ENCODE measurements around the gene TRIM33.

TRIM33 gene

DNA sequence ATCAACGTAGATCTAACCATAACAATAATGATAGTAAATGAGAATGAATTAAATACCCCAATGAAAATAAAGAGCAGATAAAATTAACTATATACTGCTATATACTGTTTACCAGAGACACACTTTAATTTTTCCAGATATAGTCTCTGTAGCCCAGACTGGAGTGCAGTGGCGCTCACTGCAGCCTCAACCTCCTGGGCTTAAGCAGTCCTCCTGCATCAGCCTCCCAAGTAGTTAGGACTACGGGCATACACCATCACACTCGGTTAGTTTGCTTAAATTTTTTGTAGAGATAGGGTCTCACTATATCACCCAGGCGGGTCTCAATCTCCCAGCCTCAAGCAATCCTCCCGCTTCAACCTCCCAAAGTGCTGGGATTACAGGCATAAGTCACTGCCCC, 37.2 kb downstream of the TRIM33 start:
- H3K4me3 ChIP-seq (ENCODE audit: low read depth, low read length, poor library complexity, severe bottlenecking) = no peak overlapping the region
- no peaks in the 10 kb centered on the region for H3K9me2 ChIP-seq (ENCODE audit: low read depth, low read length)
- H2AFZ ChIP-seq (ENCODE audit: low read length) = no peak overlapping the region
- no peaks in the 10 kb centered on the region for H4K20me1 ChIP-seq (ENCODE audit: insufficient read depth, low read length)
- no peaks in the 10 kb centered on the region for H3K9me3 ChIP-seq (ENCODE audit: low read length)
- no peak overlapping the region for H3K9ac ChIP-seq (ENCODE audit: low read length)
- peaks cover 97% of the 10 kb centered on the region for H3K79me2 ChIP-seq (ENCODE audit: insufficient read depth, low read length)
- no peaks in the 10 kb centered on the region for H3F3A ChIP-seq (ENCODE audit: insufficient read depth, low read length)
- H3K36me3 ChIP-seq (ENCODE audit: insufficient read depth, low read length) = 0 out of 2 replicates have a peak, but pooled peaks cover 4% of the 10 kb centered on the region
- H3K4me1 ChIP-seq (ENCODE audit: insufficient read depth, low read length, severe bottlenecking) = peaks cover 10% of the 10 kb centered on the region
- no peak overlapping the region for H3K27ac ChIP-seq (ENCODE audit: low read depth, low read length, poor library complexity, severe bottlenecking)
- H3K27me3 ChIP-seq (ENCODE audit: insufficient read depth, low read length) = no peaks in the 10 kb centered on the region
- H3K4me2 ChIP-seq (ENCODE audit: low read length) = no peak overlapping the region
- no peak for TF ChIP-seq EZH2 (IDR thresholded peaks at IDR 0.05; ENCODE audit: borderline replicate concordance, low read length)
- TF ChIP-seq, protein P1, sequence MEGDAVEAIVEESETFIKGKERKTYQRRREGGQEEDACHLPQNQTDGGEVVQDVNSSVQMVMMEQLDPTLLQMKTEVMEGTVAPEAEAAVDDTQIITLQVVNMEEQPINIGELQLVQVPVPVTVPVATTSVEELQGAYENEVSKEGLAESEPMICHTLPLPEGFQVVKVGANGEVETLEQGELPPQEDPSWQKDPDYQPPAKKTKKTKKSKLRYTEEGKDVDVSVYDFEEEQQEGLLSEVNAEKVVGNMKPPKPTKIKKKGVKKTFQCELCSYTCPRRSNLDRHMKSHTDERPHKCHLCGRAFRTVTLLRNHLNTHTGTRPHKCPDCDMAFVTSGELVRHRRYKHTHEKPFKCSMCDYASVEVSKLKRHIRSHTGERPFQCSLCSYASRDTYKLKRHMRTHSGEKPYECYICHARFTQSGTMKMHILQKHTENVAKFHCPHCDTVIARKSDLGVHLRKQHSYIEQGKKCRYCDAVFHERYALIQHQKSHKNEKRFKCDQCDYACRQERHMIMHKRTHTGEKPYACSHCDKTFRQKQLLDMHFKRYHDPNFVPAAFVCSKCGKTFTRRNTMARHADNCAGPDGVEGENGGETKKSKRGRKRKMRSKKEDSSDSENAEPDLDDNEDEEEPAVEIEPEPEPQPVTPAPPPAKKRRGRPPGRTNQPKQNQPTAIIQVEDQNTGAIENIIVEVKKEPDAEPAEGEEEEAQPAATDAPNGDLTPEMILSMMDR (IDR thresholded peaks at IDR 0.05; ENCODE audit: low read length) = no peak

GRCh38 chr1:114472408-114472807, 38.6 kb downstream of the TRIM33 start:
- 0 out of 2 replicates have a peak, but pooled peaks cover 4% of the 10 kb centered on the region for H3K36me3 ChIP-seq (ENCODE audit: insufficient read depth, low read length)
- no peak overlapping the region for H3K9ac ChIP-seq (ENCODE audit: low read length)
- H3K27ac ChIP-seq (ENCODE audit: low read depth, low read length, poor library complexity, severe bottlenecking) = no peak overlapping the region
- H3F3A ChIP-seq (ENCODE audit: insufficient read depth, low read length) = no peaks in the 10 kb centered on the region
- H3K4me2 ChIP-seq (ENCODE audit: low read length) = no peak overlapping the region
- no peaks in the 10 kb centered on the region for H4K20me1 ChIP-seq (ENCODE audit: insufficient read depth, low read length)
- no peak overlapping the region for H2AFZ ChIP-seq (ENCODE audit: low read length)
- peaks cover 95% of the 10 kb centered on the region for H3K79me2 ChIP-seq (ENCODE audit: insufficient read depth, low read length)
- H3K27me3 ChIP-seq (ENCODE audit: insufficient read depth, low read length) = no peaks in the 10 kb centered on the region
- no peak for TF ChIP-seq EZH2 (IDR thresholded peaks at IDR 0.05; ENCODE audit: borderline replicate concordance, low read length)
- TF ChIP-seq, protein P1 (IDR thresholded peaks at IDR 0.05; ENCODE audit: low read length) = no peak
- H3K4me3 ChIP-seq (ENCODE audit: low read depth, low read length, poor library complexity, severe bottlenecking) = no peak overlapping the region
- H3K4me1 ChIP-seq (ENCODE audit: insufficient read depth, low read length, severe bottlenecking) = peaks cover 23% of the 10 kb centered on the region
- no peaks in the 10 kb centered on the region for H3K9me3 ChIP-seq (ENCODE audit: low read length)
- no peaks in the 10 kb centered on the region for H3K9me2 ChIP-seq (ENCODE audit: low read depth, low read length)

DNA sequence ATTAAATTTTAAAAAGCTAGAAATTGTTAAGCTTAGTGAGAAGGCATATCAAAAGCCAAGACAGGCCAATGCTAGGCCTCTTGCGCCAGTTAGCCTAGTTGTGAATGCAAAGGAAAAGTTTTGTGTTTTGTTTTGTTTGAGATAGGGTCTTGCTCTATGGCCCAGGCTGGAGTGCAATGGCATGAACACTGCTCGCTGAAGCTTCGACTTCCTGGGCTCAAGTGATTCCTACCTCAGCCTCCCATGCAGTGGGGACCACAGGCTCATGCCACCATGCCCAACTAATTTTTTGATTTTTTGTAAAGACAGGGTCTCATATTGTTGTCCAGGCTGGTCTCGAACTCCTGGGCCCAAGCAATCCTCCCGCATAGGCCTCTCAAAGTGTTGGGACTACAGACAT, 40.3 kb downstream of the TRIM33 start:
- no peak overlapping the region for H2AFZ ChIP-seq (ENCODE audit: low read length)
- no peaks in the 10 kb centered on the region for H3F3A ChIP-seq (ENCODE audit: insufficient read depth, low read length)
- no peak overlapping the region for H3K27ac ChIP-seq (ENCODE audit: low read depth, low read length, poor library complexity, severe bottlenecking)
- H3K4me1 ChIP-seq (ENCODE audit: insufficient read depth, low read length, severe bottlenecking) = peaks cover 27% of the 10 kb centered on the region
- H3K4me2 ChIP-seq (ENCODE audit: low read length) = no peak overlapping the region
- no peaks in the 10 kb centered on the region for H4K20me1 ChIP-seq (ENCODE audit: insufficient read depth, low read length)
- H3K36me3 ChIP-seq (ENCODE audit: insufficient read depth, low read length) = 0 out of 2 replicates have a peak, but pooled peaks cover 4% of the 10 kb centered on the region
- H3K79me2 ChIP-seq (ENCODE audit: insufficient read depth, low read length) = peaks cover 94% of the 10 kb centered on the region
- no peaks in the 10 kb centered on the region for H3K9me3 ChIP-seq (ENCODE audit: low read length)
- H3K9me2 ChIP-seq (ENCODE audit: low read depth, low read length) = no peaks in the 10 kb centered on the region
- no peaks in the 10 kb centered on the region for H3K27me3 ChIP-seq (ENCODE audit: insufficient read depth, low read length)
- TF ChIP-seq, protein P1 (IDR thresholded peaks at IDR 0.05; ENCODE audit: low read length) = no peak
- no peak for TF ChIP-seq EZH2 (IDR thresholded peaks at IDR 0.05; ENCODE audit: borderline replicate concordance, low read length)
- no peak overlapping the region for H3K4me3 ChIP-seq (ENCODE audit: low read depth, low read length, poor library complexity, severe bottlenecking)
- H3K9ac ChIP-seq (ENCODE audit: low read length) = no peak overlapping the region
